Testis (tissue), 2 donors: ENCODE measurements around the gene METTL5.

Experiments
- POLR2A ChIP-seq: fragments of 450-650 bp; IDR thresholded peaks from one replicate; pipeline ENCODE4 v1.6.1; 2017; ENCODE audit warnings: antibody characterized with exemption, mild to moderate bottlenecking, moderate library complexity
- TF ChIP-seq, protein P1 (sequence below), 3 experiments: fragments of 450-650 bp in 2 of 3; fragments of 200-600 bp in 1 of 3; sonication (generic) in 1 of 3; IDR thresholded peaks; one replicate each; pipeline ENCODE4 v1.5.1; 2016 to 2019; ENCODE audit warnings: antibody characterized with exemption in 3 of 3, mild to moderate bottlenecking in 2 of 3, moderate library complexity in 1 of 3

DNA sequence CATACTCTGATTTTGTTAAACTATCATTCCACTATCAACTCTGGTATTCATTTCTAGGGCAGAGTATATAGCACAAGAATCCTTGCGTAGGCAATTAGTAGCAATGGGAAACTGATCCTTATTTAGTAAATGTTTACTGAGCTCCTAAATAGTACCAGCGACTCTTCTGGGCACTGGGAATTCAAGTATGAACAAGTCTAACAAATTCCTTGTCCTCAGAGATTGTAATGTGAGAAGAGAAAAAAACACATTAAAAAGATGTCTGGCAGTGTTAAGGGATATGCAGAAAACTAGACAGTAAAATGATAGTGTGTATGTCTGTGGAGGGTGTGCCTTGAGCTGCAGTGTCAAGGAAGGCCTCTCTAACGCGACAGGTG lies 721 bp downstream of the METTL5 start:
- TF ChIP-seq, protein P1, sequence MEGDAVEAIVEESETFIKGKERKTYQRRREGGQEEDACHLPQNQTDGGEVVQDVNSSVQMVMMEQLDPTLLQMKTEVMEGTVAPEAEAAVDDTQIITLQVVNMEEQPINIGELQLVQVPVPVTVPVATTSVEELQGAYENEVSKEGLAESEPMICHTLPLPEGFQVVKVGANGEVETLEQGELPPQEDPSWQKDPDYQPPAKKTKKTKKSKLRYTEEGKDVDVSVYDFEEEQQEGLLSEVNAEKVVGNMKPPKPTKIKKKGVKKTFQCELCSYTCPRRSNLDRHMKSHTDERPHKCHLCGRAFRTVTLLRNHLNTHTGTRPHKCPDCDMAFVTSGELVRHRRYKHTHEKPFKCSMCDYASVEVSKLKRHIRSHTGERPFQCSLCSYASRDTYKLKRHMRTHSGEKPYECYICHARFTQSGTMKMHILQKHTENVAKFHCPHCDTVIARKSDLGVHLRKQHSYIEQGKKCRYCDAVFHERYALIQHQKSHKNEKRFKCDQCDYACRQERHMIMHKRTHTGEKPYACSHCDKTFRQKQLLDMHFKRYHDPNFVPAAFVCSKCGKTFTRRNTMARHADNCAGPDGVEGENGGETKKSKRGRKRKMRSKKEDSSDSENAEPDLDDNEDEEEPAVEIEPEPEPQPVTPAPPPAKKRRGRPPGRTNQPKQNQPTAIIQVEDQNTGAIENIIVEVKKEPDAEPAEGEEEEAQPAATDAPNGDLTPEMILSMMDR (IDR thresholded peaks at IDR 0.05), result no peak
- no peak for TF ChIP-seq POLR2A
